ENCODE results near the gene CNTNAP2.
"Not testable (repeated sequence)": the region's sequence is repeated elsewhere in the genome, so short reads cannot be mapped to it uniquely, and the experiment has no call there.

CNTNAP2 gene

DNA sequence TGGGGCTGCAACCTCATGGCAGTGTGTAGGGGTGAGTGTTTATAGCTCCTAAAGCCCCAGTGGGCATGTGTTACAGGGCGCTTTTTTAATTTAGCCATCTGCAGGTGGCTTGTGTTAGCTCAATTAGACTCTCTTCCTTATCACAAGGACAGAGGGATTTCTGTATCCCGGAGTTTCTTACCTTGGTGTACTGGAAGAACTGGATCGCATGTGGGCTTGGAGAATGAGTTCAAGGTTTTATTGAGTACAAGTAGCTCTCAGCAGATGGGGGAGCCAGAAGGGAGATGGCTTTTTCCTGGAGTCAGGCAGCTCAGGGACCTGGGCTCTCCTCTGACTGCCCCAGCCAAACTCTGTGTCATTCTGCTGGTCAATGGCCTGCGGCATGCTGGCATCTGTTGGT, 2320.4 kb downstream of the CNTNAP2 start:
- DNase-seq: no peak

DNA sequence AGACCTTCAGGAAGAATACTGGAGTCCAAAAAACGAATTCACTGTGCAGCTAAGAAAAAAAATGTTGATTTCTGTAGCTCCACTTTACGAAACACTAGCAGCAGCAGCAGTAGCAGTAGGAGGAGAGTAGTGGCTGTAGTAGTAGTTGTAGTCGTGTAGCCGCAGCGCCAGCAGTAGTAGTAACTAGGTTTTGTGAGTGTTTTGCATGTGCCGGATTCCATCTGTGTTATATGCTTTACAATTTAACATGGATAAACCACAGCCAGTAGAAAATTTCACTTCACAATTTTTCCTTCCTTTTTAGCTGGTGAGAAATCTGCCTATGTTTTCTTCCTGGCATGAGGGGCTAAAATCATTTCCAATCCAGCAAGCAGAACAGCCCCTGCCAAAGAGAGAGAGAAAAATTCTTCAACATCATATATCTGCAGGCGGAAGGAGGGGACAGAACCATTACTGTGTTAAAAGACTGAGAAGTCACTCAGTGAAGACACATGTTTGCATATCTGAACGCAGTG, 2325.6 kb downstream of the CNTNAP2 start:
- no peak for DNase-seq

DNA sequence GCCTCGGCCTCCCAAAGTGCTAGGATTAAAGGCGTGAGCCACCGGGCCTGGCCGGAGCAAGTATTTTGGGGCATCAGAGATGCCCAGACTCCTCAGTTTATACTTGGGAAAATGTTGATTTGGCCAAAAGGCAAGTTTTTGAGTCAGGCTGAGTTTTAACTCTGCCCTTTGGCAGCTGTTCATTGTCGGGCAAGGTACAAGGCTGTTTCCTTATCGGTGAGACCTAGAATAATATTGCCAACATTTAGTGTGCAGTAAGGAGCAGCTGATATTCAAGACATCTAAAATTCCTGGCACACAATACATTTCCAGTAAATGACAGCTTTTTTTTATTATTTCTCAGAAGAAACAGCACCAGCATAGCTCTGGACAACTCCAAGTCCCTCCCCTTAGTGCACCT, 2326.3 kb downstream of the CNTNAP2 start:
- no peak for DNase-seq

DNA sequence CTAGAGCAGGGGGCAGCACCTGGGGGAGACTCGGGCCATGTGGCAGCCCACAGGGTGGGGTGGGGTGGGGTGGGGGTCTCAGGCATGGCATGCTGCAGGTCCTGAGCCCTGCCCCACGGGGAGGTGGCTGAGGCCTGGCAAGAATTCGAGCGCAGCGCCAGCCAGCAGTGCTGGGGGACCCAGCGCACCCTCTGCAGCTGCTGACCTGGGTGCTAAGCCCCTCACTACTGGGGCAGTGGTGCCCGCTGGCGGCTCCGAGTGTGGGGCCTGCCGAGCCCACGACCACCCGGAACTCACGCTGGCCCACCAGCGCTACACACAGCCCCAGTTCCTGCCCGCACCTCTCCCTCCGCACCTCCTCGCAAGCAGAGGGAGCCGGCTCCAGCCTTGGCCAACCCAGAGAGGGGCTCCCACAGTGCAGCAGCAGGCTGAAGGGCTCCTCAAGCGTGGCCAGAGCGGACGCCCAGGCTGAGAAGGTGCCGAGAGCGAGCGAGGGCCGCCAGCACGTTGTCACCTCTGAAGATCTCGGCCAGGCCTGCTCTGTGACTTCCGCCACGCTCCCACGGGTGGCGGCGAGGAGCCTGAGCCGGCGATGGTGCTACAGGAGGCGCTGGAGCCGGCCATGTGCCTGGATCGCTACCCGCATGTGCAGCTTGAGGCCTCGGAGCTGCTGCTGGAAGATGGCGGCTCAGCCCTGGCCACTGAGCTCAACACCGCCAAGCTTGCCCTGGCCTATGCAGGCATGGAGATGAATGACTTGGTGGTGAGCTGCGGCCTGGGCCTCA, 2328.9 kb downstream of the CNTNAP2 start:
- no peak for DNase-seq

DNA sequence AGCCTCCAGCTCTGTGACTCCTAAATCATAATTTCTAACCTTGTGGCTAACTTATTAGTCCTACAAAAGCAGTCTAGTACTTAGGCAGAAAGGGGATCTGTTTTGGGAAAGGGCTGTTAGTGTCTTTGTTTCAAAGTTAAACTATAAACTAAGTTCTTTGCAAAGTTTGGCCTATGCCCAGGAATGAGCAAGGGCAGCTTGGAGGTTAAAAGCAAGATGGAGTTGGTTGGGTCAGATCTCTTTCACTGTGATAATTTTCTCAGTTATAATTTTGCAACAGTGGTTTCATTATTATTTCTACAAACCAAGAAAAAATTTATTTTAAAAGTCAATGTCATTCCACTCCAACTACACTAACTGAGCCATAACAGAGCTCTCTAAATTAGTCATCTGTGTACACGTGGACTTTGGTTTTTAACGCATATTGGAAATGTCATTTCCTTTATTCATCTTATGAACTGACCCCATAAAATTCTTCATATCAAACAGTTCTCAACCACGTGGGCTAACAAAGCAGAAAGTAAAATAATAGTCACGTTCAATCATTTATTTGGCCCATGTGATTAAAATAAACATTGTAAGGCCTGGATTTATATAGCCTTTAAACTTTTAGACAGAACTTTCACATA, 2330.7 kb downstream of the CNTNAP2 start:
- no peak for DNase-seq

DNA sequence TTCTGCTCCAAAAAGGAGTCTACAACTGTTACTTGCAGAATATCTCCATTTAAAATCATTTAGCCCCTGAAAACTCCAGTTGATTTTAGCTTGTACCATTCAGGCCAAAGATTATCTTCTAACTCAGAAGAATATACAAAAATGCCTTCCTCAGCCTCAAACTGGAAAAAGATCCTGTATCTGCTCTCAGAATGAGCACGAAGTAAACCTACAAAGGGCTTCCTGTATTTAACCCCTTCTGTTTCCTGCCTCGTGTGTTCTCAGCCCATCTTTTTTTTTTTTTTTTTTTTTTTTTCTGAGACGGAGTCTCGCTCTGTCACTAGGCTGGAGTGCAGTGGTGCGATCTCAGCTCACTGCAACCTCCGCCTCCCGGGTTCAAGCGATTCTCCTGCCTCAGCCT, 2334.9 kb downstream of the CNTNAP2 start:
- not testable (repeated sequence) for DNase-seq

DNA sequence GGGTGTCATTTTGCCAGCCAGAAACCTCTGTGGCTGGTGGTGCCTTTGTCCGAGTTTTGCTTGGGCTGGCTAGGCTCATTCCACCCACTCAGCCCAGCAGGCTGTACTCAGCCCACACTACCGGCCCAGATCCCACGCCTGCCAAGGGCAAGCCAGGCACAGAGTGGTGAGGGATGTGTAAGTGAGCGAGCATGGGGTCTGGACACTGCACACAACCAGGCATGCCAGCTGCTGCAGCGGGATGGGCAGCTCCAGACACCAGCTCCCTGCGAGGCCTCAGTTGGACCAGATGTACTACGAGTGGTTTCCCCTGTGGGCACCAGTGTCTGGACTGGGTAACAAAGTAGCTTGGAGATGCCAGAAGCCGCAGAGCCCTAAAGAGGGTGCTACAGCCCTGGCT, 2339.8 kb downstream of the CNTNAP2 start:
- DNase-seq: no peak

DNA sequence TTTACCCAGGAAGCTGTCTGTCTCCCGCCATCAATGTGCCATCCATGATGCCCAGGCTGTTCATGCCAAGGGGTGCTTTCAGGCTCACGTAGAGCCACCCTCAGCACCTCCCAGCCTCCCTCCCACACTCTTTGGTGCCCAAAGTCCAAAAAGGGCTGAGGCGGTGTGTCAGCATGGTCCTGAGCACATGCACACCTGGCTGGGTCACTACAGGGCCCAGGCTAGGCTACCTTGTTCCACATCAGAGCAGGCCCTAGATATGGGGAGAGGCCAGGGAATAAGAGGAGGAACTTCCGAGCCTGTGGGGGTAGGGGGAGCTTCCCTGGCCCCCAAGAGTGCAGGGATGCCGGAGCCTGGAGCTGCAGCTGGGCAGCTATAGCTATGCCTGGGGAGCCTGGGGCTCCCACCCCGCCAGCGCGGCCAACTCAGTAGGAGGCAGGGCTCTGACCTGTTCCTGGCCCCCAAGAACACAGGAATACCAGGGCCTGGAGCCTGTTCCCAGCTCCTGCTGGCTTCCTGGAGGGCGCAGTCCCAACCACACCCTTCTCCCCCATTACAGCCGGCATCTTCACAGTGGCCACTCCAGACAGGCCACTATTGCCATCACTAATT, 2340.8 kb downstream of the CNTNAP2 start:
- no peak for DNase-seq

DNA sequence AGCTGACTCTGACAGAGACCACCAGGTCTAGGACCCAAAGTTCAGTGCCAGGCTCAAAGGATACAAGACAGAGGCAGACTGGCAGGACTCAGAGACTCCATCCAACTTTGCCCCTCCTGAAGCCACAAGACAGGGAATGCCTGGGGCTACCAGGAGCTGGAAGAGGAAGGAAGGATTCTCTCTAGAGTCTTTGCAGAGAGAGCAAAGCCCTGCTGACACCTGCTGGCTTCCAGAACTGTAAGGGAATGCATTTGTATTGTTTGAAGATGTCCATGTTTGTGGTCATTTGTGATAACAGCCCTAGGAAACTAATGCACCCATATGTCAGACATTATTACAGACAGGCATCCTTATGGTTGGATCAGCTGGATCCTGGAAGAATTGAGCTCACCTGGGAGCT, 2341.7 kb downstream of the CNTNAP2 start:
- DNase-seq: no peak

DNA sequence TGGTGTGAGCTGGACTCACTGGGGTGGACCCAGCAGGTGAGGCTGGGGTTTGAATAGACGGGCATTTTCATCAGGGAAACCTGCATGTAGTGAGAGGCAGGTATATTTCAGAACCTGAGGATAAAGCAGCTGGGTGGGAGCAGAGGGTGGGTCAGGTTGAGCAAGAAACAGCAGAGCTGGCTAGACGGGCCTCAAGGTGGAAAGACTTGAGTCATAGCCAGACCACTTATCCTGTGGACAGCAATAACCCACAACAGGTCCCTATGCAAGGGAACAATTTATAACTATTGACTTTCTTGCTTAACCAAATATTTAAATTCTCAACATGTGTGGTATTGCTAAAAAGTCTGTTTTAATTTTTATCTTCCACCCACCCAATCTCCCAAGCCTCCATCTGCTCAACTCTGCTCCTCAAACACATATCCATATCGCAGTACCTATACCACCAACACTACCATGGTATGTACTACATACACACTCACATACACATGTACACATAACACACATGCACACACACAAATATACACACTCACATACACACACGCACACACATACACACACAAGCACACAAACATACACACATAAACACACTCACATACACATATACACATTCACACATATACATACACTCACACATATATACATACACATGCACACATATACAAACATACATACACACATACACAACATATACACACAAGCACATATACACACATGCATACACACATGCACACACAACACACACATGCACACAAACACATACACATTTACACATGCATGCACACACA, 2345.0 kb downstream of the CNTNAP2 start:
- DNase-seq: no peak

DNA sequence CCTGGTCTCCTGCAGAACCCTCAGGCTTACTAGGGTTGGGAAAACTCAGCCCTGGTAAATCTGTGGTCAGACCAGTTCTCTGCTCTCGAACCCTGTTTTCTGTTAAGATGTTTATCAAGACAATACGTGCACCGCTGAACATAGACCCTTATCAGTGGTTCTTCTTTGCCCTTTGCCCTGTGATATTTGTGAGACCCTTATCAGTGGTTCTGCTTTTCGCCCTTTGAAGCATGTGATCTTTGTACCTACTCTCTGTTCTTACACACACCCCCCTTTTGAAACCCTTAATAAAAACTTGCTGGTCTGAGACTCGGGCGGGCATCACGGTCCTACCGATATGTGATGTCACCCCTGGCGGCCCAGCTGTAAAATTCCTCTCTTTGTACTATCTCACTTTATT, 2346.2 kb downstream of the CNTNAP2 start:
- DNase-seq: not testable (repeated sequence)

DNA sequence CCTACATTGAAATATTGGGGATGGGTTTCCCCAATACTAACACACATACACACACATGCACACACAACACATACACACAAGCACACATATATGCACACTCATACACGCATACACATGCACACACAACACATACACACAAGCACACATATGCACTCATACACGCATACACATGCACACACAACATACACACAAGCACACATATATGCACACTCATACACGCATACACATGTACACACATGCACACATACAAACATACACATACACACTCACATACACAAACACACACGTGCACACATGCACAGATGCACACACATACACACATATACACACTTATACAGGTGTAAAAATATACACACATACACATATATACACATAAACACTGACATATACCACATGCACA, 2346.6 kb downstream of the CNTNAP2 start:
- no peak for DNase-seq

DNA sequence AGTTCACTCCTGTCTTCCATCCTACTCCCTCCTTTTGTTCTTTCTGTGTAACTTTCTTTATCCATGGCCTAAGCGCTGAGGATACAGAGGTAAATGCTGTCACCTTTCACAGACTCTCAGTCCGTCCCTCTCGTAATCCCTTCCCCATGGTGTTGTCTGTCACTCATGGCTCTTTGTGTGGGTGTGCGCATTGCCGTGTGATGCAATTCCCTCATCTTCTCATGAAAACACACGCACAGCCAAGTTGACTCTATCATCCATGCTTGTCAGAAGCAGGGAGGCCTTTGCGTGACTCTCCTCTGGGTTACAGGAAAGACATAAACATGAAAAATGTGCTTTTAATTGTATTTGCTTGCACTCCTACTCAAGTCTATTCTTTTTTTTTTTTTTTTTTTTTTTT, 2348.3 kb downstream of the CNTNAP2 start:
- DNase-seq: no peak

DNA sequence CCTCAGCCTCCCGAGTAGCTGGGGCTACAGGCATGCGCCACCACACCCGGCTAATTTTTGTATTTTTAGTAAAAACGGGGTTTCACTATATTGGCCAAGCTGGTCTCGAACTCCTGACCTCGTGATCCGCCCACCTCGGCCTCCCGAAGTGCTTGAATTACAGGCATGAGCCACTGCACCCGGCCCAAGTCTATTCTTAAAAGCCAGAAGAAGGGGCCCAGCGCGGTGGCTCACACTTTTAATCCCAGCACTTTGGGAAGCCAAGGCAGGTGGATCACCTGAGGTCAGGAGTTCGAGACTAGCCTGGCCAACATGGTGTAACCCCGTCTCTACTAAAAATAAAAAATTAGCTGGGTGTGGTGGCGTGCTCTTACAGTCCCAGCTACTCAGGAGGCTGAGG, 2348.8 kb downstream of the CNTNAP2 start:
- DNase-seq: not testable (repeated sequence)

DNA sequence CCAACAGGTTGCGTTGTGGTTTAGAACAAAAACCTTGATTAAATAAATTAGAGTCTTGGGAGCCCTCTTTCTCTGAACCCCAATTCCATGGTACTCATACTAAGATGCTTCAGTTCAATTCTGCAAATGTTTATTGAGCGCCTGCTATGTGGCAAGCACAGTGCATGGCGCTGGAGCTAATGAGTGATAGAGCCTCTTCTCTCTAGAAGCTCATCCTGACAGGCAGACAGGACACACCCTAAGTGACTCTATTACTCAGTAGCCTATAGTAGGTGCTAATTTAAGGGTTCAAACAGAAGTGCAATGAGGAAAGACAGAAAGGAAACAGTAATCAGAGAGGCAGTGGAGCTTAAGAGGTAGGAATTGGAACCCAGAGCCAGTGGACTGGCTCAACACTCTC, 2349.5 kb downstream of the CNTNAP2 start:
- no peak for DNase-seq

DNA sequence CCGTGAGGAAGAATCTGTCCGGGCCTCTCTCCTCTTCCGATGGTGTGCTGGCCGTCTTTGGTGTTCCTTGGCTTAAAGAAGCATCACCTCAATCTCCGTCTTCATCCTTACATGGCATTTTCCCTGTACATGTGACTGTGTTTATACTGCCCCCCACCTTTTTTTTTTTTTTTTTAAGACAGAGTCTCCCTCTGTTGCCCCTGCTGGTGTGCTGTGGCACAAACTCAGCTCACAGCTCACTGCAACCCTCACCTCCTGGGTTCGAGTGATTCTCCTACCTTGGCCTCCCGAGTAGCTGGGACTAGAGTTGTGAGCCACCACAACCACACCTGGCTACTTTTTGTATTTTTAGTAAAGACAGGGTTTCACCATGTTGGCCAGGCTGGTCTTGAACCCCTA, 2352.1 kb downstream of the CNTNAP2 start:
- DNase-seq: no peak
